GM12892 (cell line): ENCODE data around the gene CNOT11.

ENCODE experiments used
- POLR2A ChIP-seq: IDR thresholded peaks from 2 replicates; pipeline ENCODE4 v1.6.1; 2011; ENCODE audit warnings: low read depth, low read length, control low read depth
- POLR2AphosphoS5 ChIP-seq: IDR thresholded peaks from 2 replicates; pipeline ENCODE4 v1.6.1; 2011; ENCODE audit warnings: low read depth, low read length, control low read depth

DNA sequence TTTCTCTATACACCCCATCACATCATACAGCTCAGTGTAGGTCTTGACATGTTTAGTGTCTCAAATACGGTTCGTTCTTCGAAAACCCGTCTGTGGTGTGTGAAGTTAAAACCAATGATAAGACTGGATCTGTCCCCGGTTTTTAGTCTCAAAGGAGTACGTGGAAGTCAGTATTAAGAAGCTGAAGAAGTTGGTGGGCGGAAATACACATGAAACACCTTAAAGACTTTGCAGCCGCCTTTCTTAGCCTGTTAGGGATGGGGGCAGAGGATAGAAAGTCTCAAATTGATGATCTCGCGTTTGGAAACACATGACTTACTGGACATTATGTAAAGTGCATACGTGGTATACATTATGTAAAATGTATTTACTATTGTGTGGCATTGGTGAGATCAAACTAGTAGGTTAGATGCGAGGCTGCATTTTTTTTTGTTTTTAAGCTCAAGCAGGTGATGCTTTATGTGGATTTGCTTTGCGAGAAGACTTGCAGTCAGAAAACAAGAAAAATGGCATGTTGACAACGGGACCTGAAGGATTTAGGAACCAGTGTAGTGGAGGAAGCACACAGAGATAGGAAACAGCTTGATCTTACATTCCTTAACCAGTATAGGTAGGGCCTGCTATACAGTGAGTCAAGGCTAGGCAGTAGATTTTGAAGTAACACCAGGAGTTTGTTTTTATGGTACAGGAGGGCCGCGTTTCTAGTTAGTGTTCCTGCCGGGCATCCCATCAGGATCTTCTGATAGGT is 1.2 kb downstream of the CNOT11 start:
- TF ChIP-seq POLR2AphosphoS5 = no peak
- TF ChIP-seq POLR2A = no peak
